Gastrocnemius medialis (tissue), 4 donors: Measurements from ENCODE around the gene DDX28.

Experiments used
- POLR2A ChIP-seq, 2 donors: fragments of 450-650 bp; IDR thresholded peaks; one replicate each; pipeline ENCODE4 v1.6.1; 2017; ENCODE audit warnings: antibody characterized with exemption in 2 of 2, mild to moderate bottlenecking in 2 of 2, moderate library complexity in 2 of 2
- TF ChIP-seq, protein P1 (sequence below), 5 experiments: fragments of 450-650 bp in 3 of 5; fragments of 200-600 bp in 2 of 5; sonication (generic) in 2 of 5; IDR thresholded peaks in 4 of 5; conservative IDR thresholded peaks in 1 of 5; 1 replicate in 4 of 5; 2 replicates in 1 of 5; pipeline ENCODE4 v1.5.1; 2016 to 2019; ENCODE audit warnings: antibody characterized with exemption in 5 of 5, mild to moderate bottlenecking in 3 of 5, moderate library complexity in 3 of 5

DNA sequence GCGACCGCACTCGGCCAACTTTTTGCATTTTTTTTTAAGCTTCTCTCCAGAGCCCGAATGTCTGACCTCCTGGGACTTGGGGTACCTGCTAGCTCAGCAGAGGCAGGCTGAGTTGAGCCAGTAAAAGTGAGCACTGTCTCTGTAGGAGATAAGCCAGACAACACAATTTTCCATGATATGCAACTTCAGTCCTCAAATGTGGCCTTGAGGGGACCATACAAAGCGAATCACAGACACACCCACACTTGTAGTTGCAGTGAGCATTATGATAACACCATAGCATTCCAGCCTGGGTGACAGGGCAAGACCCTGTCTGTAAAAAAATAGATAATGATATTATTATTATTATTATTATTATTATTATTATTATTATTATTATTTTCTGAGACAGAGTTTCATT lies 26.4 kb downstream of the DDX28 start:
- no peak for TF ChIP-seq POLR2A (IDR thresholded peaks at IDR 0.05)
- TF ChIP-seq, protein P1, sequence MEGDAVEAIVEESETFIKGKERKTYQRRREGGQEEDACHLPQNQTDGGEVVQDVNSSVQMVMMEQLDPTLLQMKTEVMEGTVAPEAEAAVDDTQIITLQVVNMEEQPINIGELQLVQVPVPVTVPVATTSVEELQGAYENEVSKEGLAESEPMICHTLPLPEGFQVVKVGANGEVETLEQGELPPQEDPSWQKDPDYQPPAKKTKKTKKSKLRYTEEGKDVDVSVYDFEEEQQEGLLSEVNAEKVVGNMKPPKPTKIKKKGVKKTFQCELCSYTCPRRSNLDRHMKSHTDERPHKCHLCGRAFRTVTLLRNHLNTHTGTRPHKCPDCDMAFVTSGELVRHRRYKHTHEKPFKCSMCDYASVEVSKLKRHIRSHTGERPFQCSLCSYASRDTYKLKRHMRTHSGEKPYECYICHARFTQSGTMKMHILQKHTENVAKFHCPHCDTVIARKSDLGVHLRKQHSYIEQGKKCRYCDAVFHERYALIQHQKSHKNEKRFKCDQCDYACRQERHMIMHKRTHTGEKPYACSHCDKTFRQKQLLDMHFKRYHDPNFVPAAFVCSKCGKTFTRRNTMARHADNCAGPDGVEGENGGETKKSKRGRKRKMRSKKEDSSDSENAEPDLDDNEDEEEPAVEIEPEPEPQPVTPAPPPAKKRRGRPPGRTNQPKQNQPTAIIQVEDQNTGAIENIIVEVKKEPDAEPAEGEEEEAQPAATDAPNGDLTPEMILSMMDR (IDR thresholded peaks at IDR 0.05 in 4 of 5, conservative IDR thresholded peaks at IDR 0.05 in 1 of 5) = no peak
